SHP77 treated with DMSO at 0.1 percent for 48 hours (cell line): ENCODE data around the gene TLE5.

Experiments used
- DNase-seq: peaks from one replicate; lab custom pipeline; 2025; lab: John Stamatoyannopoulos, UW

The TLE5 gene, protein sequence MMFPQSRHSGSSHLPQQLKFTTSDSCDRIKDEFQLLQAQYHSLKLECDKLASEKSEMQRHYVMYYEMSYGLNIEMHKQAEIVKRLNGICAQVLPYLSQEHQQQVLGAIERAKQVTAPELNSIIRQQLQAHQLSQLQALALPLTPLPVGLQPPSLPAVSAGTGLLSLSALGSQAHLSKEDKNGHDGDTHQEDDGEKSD

DNA sequence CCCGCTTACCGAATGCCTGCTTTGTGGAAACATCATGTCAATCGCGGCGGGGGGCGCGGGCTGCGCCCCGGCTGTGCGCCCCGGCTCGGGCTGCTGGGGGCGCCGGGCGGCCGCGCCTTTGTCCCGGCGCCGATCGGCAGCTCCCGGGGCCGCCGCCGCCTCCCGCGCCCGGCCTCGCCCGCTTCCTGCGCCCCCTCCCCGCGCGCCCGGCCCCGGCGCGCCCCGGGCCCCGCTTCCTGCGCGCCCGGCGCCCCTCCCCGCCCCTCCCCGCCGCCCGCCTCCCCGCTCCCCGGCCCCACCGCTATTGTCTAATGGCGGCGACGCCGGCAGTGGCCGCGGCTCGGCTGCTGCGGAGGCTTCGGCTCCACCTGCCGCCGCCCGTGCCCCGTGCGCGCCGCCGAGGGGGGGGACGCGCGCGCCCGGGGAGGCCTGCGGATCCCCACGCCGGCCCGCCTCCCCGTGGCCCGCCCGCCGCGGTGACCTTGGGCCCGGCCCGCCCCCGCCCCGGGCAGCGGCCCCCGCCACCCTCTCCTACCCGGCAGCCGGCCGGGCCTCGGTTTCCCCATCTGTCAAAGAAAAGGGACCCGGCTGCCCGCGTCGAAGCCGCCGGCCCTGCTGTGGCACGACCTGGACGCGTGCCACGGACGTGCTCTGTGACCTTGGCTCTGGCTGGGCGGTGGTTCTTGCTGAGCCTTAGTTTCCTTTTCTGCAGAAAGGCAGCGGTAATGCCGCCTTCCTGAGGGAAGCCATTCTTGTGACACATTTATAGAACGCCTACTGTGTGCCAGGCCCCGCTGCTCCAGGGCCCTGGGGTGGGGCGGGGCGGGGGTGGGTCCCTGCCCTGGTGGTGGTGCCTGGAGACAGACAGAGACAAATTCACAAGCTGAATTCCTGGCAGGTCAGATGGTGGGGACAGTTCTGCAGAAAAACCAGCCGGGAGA is at the start of gene TLE5:
Gene TLE5 (minus strand): TSS at position 331 of the 941 bp plus-strand sequence. CDS start 295 bp downstream, at position 36.
- DNase-seq, result no peak

DNA sequence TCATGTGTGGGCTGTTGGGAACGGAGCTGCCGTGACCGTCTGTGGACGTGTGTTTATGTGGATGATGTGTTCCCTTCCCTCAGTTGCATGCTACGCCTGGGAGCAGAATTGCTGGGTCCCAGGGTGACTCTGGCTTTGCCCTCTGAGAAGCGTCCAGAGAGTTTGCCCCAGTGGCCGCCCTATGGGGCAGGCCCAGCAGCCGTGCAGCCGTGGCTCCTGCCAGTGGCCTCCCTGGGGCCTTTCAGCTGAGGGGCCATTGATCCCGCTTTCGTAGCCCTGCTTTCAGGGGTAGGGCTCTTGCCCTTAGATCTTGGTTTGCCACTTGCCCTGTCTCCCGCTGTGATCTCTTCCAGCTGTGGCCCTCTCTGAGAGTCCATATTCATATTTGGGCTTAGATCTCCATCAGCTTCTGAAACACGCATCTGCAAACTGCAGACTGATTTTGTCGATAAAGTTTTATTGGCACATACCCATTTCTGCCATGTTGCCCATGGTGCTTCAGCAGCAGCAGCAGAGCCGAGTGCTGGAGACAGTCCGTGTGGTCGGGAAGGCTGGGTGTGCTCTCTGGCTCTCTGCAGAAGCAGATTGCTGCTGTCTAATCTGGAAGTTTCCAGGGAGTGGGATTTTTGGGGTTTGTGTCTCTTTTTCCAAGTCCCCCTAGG is 49.4 kb upstream of the TLE5 start:
- no peak for DNase-seq

DNA sequence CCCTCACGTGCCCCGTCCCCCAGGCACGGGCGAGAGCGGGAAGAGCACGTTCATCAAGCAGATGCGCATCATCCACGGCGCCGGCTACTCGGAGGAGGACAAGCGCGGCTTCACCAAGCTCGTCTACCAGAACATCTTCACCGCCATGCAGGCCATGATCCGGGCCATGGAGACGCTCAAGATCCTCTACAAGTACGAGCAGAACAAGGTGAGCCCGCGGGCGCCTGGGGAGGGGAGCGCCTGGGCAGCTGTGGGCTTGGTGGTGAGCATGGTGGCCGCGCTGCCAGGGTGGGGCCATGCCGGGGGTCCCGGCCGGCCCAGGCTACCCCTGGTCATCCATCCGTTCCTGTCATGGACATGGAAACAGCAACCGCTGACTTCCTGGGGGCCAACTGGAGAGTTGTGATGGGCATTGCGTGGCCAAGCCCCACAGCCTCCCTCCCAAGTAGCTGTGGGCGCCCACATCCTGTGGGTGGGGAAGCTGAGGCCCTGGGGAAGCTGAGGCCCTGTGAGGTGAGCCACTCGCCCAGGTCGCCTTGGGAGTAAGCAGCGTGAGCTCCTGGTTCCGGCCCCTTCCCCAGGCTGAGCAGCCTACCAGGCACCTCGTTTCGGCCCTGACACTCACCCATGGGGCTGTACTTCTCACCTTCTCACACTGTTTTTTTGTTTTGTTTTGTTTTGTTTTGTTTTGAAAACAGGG is 48.0 kb upstream of the TLE5 start:
- DNase-seq, result no peak

DNA sequence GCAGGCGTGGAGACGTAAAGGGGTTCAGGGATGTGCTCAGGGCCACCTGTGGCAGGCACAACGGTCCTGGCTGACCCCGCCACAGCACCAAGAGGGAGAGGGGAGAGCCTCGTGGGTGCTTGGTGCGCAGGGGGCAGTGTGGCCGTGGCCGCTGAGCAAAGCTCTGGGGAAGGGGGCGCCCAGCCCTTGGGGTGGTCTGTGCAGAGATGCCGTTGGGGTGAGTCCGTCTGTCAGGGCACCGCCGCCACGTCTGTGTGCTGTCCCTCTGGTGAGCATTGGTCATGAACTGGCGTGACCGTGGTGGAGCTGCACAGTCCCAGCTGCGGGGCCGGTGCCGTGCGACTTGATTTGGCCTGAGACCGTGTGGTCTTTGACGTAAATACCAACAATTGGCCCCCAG is 47.2 kb upstream of the TLE5 start:
- DNase-seq, result no peak

DNA sequence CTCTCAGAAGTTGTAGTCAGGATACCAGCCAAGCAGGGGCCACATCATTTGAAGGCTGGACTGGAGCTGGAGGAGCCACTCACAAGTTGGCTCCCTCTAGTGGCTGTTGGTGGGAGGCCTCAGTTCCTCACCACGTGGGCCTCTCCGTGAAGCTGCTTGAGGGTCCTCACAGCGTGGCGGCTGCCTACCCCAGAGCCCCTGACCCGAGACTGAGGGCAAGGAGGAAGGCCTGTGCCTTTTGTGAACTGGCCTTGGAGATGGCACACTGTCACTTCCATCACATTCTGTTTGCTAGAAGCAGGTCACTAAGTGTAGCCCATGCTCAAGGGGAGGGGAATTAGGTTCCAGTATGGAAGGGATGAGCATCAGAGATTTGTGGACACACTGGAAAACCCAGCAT is 46.5 kb upstream of the TLE5 start:
- DNase-seq, result peak; percentile 19

DNA sequence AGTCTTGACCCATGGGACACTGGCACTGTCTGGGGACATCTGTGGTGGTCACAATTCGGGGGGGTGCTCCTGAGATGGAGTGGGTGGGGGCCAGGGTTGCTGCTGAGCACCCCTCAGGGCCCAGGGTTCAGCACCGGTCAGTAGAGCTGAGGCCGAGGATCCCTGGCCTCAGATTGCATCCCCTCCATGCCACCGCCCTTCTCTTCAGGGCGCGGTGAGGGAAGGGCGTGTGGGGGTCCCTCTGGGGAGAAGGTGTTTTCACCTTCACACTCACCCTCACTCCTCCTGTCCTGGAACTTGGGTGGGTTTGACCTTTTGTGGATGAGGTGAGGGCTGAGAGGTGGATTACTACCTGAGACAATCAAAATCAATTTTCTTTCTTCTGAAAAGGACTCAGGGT is 45.4 kb upstream of the TLE5 start:
- DNase-seq, result no peak

DNA sequence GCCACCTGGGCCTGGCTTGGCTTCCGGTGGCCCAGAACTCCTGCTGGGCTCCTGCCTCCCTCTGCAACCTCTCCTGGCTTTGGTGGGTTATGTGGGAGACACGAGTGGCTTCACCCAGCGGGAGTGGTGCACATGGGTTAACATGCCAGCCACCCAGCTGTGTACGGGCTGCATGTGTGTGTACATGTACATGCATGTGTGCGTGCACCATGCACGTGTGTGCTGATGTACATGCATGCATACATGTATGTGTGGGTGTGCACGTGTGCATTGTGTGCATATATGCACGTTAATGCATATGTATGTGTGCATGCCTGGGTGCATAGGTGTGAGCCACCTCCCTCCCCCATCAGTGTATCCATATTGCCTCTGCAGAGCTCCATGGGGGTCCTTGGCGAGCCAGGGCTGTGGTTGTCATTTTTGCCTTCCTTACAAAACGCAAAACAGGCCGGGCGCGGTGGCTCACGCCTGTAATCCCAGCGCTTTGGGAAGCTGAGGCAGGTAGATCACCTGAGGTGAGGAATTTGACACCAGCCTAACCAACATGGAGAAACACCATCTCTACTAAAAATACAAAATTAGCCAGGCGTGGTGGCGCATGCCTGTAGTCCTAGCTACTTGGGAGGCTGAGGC is 44.3 kb upstream of the TLE5 start:
- no peak for DNase-seq

DNA sequence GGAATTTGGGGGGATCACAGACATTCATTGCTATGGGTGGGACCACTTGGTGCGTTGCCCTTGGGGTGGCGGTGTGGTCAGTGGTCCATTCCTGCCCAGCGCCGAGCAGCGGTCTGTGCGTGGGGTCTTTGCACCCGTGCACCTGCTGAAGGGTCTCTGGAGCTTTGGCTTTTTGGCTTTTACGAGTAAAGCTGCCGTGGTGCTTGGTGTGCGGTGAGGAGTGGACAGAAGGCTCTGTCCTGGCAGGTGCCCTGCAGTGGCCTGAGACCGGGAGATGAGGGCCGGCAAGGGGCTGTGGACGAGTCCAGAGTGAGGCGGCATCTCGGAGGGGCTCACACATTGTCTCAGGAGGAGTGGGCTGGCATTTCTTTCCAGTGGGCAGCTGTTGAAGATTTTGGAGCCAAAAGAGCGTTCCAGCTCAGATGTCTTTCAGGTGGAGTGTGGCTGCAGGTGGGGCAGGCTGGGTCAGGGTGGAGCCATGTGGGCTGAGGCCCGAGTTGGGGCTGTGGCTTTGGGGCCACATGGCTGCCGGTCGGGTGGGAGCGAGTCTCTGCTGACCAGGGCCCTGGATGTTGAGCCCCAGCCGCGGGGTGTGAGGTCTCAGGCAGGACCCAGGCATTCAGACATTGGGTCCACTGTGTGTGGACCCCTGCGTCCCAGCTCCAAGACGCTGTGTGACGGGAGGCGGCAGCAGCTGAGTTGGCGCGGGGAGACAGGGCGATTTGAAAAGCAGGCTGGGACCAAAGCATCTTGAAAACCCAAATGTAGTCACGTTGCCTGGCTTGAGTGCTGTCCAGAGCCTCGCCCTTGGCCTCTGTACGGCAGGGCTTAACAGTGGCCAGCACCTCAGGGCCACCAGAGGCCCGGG is 43.6 kb upstream of the TLE5 start:
- no peak for DNase-seq

DNA sequence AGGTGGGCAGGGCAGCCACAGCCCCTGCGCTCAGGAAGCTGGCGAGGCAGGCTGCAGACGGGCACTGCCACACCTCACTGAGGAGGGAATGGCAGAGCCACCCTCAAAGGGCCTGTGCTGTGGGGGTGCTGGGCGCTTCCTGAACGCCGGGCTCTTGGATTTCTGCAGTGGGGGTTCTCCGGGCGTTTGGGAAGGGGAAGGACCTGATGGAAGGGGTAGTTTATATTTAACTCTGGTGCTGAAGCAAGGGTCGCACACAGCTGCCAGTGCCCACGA is 42.4 kb upstream of the TLE5 start:
- DNase-seq, result no peak

DNA sequence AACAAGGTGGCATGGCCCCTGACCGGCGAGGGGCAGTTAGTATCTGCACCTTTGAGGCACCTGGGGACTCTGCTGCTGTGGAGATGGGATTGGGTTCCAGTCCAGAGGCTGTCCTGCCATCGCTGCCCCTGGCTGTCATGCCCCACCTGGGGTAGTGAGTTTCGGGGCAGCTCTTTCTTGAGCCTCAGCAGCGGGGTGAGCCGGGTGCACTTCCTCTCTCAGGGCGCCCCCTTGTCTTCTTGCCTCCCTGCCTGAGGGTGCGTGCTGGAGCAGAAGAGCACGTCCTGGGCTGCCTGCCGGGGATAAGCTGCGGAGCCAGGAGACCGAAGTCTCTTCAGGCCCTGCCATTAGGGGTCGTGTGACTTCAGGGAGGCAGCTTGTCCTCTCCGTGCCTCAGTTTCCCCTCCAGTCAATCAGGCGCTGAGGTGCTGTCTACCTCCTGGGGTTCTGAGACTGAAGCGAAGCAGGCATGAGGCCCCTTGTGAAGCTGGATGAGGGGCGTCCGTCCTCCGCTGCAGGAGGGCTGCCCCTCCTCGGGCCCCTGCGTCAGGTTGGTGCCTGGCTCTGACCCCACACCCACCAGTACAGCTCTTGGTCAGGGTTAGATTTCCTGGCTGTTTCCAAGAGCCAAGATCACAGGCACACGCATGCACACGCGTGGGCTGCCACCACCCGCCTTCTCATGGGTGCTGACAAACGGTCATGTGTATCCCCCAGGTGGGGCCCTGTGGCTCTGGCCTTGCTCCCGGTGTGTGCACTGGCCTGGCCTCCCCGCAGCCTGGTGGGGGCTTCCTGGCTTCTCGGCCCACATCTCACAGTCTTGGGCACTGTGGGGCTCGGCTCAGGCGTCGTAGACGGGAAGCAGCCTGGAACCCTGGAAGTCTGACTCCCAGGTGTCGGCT is 40.2 kb upstream of the TLE5 start:
- no peak for DNase-seq

DNA sequence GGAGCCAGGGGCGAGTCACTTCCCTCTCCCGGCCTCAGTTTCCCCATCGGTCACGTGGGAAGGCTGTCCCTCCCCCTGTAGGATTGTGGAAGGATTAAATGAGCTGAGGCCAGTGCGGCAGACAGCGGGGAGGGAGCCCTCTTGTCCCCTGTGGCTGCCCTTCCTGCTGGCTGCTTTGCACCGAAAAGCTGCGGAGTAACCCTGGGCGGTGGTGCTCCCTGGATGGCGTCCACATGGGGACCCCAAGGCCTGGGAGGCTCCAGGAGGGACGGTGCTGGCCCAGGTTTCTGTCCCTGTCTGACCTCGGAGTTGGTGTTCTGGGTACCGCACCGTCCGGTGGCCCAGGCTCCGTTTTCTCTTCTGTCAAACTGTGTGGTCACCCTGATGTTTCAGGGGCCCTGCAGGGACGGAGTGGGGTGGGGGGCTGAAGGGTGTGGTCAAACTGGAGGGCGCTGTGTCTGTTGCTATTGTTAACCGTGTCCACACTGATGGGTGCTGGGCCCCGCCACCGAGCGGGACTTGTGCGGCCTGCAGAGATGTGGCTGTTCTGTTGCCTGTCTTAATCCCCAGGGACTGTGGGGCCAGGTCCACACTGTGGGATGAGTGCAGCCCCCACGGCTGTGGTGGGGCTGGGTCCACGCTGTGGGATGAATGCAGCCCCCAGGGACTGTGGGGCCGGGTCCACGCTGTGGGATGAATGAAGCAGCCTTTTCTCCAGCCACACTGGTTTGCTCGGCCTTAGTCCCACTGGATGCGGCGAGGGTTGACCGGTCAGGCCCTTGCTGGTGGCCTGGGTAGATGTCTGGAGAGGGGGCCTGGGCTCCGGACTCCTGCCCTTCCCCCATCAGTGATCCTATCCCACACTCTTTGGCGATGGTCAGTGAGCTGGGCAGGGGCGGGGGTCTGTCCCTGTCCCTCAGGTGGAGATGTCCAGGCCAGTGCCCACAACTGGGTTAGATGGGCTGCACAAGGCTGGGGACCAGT is 38.7 kb upstream of the TLE5 start:
- no peak for DNase-seq

DNA sequence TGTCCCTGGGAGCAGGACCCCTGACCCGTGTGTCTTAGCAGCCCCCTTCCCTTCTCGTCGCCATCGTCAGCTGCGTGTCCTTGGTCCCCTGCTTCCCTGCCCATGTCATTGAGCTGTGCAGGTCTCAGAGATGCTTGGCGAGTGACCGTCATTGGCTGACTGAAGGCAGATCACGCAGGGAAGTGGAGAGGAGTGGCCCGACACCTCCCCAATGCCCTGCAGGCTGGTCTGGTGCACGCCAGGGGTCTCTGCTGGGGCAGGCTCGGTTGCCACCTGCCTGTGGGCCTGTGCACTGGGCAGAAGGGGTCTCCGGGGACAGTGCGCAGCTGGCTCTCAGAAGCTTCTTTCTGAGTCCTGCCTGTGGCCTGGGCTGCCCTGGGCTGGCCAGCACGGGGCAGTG is 38.0 kb upstream of the TLE5 start:
- no peak for DNase-seq

DNA sequence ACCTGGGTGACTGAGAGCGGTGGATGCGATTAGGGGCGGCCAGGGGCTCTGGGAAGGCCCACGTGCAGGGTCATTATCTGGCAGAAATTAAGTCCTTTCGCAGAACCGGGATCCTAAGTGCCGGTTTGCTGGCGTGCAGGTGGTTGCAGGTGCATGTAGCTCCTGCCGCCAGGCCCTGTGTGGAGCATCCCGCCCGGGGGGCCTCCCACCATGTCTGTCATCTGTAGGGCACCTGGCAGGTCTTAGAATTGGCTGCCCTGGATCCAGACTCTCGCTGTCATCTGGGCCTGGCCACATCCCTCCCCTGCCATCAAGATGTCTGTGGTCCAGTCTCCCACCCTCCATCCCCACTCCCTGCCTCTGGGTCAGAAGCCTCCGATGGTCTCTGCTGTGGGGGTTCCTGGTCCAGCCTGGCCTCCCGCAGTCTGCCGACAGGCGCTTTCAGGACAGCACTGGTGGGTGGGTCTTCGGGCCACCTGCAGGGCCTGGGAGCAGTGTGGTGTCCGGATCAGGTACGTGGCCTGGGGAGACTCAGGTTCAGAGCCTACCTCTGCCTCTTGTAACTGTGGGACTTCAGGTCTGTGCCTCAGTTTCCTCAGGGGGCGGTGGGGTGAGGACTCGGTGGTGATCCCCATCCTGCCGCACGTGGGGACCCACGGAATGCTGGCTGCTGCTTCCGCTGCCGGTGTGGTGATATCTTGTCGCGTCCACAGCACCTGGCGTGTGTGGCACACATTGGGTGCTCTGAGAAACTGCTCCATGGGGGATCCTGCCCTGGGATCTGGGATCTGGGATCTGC is 37.3 kb upstream of the TLE5 start:
- DNase-seq, result no peak

DNA sequence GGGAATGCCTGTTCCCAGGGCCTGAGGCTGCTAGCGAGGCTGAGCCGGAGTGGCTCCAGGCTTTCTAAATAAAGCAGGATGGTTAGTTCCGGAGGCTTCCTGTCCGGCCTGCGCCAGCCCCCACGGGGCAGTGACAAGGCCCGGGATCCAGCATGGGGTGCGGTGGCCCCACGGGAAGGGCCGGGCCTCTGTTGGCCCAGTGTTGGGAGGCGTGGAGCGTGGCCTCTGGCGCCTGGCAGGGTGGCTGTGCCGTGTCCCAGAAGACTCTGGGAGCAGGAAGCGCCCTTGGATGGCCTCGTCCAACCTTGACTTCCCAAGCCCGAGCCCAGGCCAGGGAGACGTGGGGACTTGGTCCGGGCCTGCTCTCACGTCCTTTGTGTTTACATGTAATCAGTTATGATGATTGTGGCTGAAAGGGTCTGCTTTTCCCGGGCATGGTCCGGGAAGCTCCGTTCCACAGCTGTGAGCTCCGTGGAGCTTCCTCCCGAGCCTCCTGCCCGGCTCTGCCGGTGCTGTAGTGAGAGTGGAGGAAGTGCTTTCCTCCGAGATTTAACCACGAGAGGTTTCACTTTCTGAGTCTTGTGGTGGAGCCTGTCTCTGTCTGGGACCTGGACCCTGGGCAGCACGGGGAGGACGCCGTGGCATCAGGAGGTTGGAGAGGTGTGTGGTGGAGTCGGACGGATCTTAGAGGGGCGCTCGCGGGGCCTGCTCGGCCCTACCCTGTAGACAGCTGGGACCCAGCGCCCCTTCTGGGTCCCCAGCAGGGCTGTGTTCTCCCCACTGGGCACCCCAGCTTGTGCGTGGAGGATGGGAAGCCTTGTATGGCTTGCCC is 36.4 kb upstream of the TLE5 start:
- no peak for DNase-seq

DNA sequence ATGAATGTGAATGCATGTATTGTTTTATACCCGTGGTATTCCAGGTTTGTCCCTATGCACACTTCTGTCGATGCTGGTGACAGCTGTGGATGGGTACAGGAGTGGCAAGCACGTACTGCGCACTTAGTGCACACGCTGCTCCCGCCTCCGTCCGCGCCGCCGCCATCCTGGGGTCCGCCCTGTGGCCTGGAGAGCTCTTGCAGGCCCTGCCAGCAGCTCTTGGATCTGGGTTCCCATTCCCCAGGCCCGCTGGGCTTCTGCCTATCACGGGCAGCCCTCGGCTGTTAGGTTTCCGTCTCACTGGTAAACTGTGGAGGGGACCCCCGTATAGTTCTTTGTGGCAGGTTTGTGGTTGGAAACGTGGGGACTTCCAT is 35.8 kb upstream of the TLE5 start:
- DNase-seq, result no peak

DNA sequence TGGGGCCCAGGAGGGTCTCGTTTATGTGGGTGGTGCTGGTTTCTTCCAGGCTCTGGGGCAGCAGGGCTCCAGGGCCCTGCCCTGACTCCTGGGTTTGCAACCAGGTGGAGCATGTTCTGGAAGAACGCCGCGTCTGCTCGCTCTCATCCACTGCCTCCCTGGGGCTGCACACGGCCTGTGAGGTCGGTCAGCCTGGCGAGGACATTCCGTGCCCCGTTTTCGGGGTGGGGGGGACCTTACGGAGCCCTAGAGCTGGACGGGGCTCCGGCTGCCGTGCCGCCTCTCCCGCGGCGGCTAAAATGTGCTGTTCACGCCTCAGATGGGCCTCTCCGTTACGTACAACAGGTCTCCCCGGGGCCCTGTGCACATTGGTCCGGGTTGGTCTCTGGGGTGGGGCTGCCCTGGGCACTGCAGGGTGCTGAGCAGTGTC is 35.2 kb upstream of the TLE5 start:
- no peak for DNase-seq

DNA sequence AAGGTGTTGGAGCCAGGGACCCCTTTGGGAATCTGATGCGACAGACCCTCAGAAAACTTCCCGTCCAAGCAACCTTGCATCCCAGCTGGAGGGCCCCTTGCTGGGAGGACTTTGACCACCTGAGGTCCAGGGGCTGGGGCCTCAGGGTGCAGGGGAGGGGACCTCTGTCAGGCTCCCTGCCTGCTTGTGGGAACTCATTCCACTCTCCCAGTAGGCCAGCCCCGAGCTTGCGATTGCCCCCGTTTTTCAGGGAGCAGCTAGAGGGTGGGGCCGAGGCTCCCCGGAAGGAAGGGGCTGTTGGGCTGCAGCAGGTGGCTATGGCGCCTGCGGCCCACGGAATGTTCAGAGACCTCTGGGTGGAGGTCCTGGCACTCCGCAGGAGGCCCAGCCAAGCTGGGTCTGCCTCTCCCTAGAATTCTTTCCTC is 34.6 kb upstream of the TLE5 start:
- no peak for DNase-seq
